H7 (cell line): ENCODE measurements around the gene USP34. TPM values are rescaled to one million over a fixed set of nuclear protein-coding genes. Genes with fewer than 3 reads are reported as not detected.
"Not testable (repeated sequence)": the region's sequence is repeated elsewhere in the genome, so short reads cannot be mapped to it uniquely, and the experiment has no call there.

Experiments used
- DNase-seq: peaks from one replicate; pipeline ENCODE4 v3.0.0; 2012
- H3K27me3 ChIP-seq: 2 replicates; pipeline ENCODE4 v1.6.0; 2011; ENCODE audit warnings: mild to moderate bottlenecking, low read length; ENCODE audit not compliant: control insufficient read depth, insufficient read depth
- H3K36me3 ChIP-seq: replicated peaks from 2 replicates; pipeline ENCODE4 v1.5.1; 2011; ENCODE audit warnings: low read length; ENCODE audit not compliant: control insufficient read depth, insufficient read depth
- H3K4me3 ChIP-seq: 2 replicates; pipeline ENCODE4 v1.5.1; 2011; ENCODE audit warnings: low read depth, mild to moderate bottlenecking, control low read depth, low read length, moderate library complexity; ENCODE audit not compliant: insufficient read depth
- total RNA-seq: library from RNA; depleted of rRNA; stranded (reverse); fragments of >200 nt; shearing (Covaris generic); gene quantifications from 2 replicates; pipeline ENCODE4 v1.2.3, GENCODE V29; 2014; rRNA removed

Gene USP34
- total RNA-seq = 48.6 and 66.6 TPM in 2 replicates

GRCh38 chr2:61470965-61471904, at the start of gene USP34:
Gene USP34, minus strand, starts transcription at chr2:61471087. Its CDS starts 395 bp downstream, at chr2:61470692.
- Histone ChIP-seq H3K27me3 (no peaks in the 10 kb centered on the region), H3K4me3 (peak within 1 kb of the TSS; percentile 95), H3K36me3 (no peaks in the 10 kb centered on the region; the same call in 1 of the 2 replicates)
- peak; percentile 95 for DNase-seq

GRCh38 chr2:61520261-61520660, 49.4 kb upstream of the USP34 start:
- H3K36me3 ChIP-seq = peaks cover 28% of the 10 kb centered on the region
- H3K27me3 ChIP-seq = no peaks in the 10 kb centered on the region
- DNase-seq = no peak
- H3K4me3 ChIP-seq = no peak overlapping the region

GRCh38 chr2:61512768-61513398, 42.0 kb upstream of the USP34 start:
- H3K27me3 ChIP-seq = no peaks in the 10 kb centered on the region
- no peak overlapping the region for H3K4me3 ChIP-seq
- no peak for DNase-seq
- H3K36me3 ChIP-seq = peaks cover 22% of the 10 kb centered on the region

- no peak for DNase-seq
- H3K27me3 ChIP-seq = no peaks in the 10 kb centered on the region
- peaks cover 15% of the 10 kb centered on the region for H3K36me3 ChIP-seq
- H3K4me3 ChIP-seq = no peak overlapping the region
These were observed 40.1 kb upstream of the USP34 start for GRCh38 chr2:61510674-61511671.

- no peak for DNase-seq
- no peaks in the 10 kb centered on the region for H3K27me3 ChIP-seq
- peaks cover 24% of the 10 kb centered on the region for H3K36me3 ChIP-seq
- no peak overlapping the region for H3K4me3 ChIP-seq
These were observed 34.1 kb upstream of the USP34 start for GRCh38 chr2:61504949-61505348.

- no peak for DNase-seq
- Histone ChIP-seq H3K4me3 (no peak overlapping the region), H3K27me3 (no peaks in the 10 kb centered on the region), H3K36me3 (peaks cover 52% of the 10 kb centered on the region)
These were observed 28.2 kb upstream of the USP34 start for GRCh38 chr2:61499060-61499459.

- Histone ChIP-seq H3K4me3 (no peak overlapping the region), H3K27me3 (no peaks in the 10 kb centered on the region), H3K36me3 (peaks cover 53% of the 10 kb centered on the region)
- no peak for DNase-seq
These were observed 22.6 kb upstream of the USP34 start for GRCh38 chr2:61493523-61493942.

- peaks cover 56% of the 10 kb centered on the region for H3K36me3 ChIP-seq
- DNase-seq = no peak
- no peaks in the 10 kb centered on the region for H3K27me3 ChIP-seq
- H3K4me3 ChIP-seq = no peak overlapping the region
These were observed 21.6 kb upstream of the USP34 start for GRCh38 chr2:61492476-61492875.

- no peak for DNase-seq
- Histone ChIP-seq H3K36me3 (peaks cover 48% of the 10 kb centered on the region), H3K27me3 (no peaks in the 10 kb centered on the region), H3K4me3 (no peak overlapping the region)
These were observed 14.4 kb upstream of the USP34 start for GRCh38 chr2:61485281-61485680.

- Histone ChIP-seq H3K27me3 (no peaks in the 10 kb centered on the region), H3K4me3 (no peak overlapping the region), H3K36me3 (peaks cover 27% of the 10 kb centered on the region)
- no peak for DNase-seq
These were observed 7.2 kb upstream of the USP34 start for GRCh38 chr2:61478086-61478485.

- not testable (repeated sequence) for DNase-seq, H3K4me3 ChIP-seq, H3K27me3 ChIP-seq
- peaks cover 18% of the 10 kb centered on the region for H3K36me3 ChIP-seq
These were observed 6.2 kb upstream of the USP34 start for GRCh38 chr2:61476929-61477589.

- Histone ChIP-seq H3K27me3 (no peaks in the 10 kb centered on the region), H3K36me3 (no peaks in the 10 kb centered on the region; the same call in 1 of the 2 replicates), H3K4me3 (peak overlapping the region; percentile 95)
- DNase-seq = peak; percentile 15
These were observed 1.3 kb upstream of the USP34 start for GRCh38 chr2:61471905-61472805.
